WTC11 (cell line): ENCODE results near the gene CD93. TPM values are rescaled to one million over a fixed set of nuclear protein-coding genes. Genes with fewer than 3 reads are reported as not detected.

Source experiments
- ATAC-seq: fragments of 200-7000 bp; cut with Tn5 transposase; 2 replicates; pipeline ENCODE4 v1.10.0; 2021; ENCODE audit warnings: mild to moderate bottlenecking, moderate library complexity
- CTCF ChIA-PET: fragments of 300-600 bp; sonication (Branson Sonifier 250); formaldehyde crosslinking; loops from one replicate; lab custom pipeline; 2021; ENCODE audit warnings: antibody characterized with exemption; lab: Charles Lee
- POLR2A ChIA-PET: fragments of 350-600 bp; sonication (Branson Sonifier 250); formaldehyde crosslinking; loops from one replicate; lab custom pipeline; 2021; ENCODE audit warnings: antibody characterized with exemption; lab: Charles Lee
- DNase-seq: peaks from one replicate; pipeline ENCODE4 v3.0.0; 2021; ENCODE audit warnings: low spot score
- H3K27ac Mint-ChIP-seq: 2 replicates; pipeline ENCODE4 v1.8.0; 2021; ENCODE audit warnings: mixed read lengths
- H3K27me3 Mint-ChIP-seq: 2 replicates; pipeline ENCODE4 v1.8.0; 2021; ENCODE audit warnings: low read depth, mild to moderate bottlenecking, moderate library complexity, mixed read lengths
- H3K36me3 Mint-ChIP-seq: 2 replicates; pipeline ENCODE4 v1.8.0; 2021; ENCODE audit warnings: mixed read lengths
- H3K4me1 Mint-ChIP-seq: 2 replicates; pipeline ENCODE4 v1.8.0; 2022; ENCODE audit warnings: mixed read lengths
- H3K4me3 Mint-ChIP-seq: 2 replicates; pipeline ENCODE4 v1.8.0; 2021; ENCODE audit warnings: mild to moderate bottlenecking, moderate library complexity, mixed read lengths
- H3K9me3 Mint-ChIP-seq: 2 replicates; pipeline ENCODE4 v1.8.0; 2021; ENCODE audit warnings: mixed read lengths
- ATF3 ChIP-seq: sonication (generic); formaldehyde crosslinking; conservative IDR thresholded peaks from 2 replicates; pipeline ENCODE4 v1.8.1; 2022; ENCODE audit warnings: mild to moderate bottlenecking, missing genetic modification reagents
- CREB1 ChIP-seq: sonication (generic); formaldehyde crosslinking; IDR thresholded peaks from 2 replicates; pipeline ENCODE4 v1.8.0; 2023; ENCODE audit warnings: mild to moderate bottlenecking, missing genetic modification reagents
- CTCF ChIP-seq: fragments of 200-600 bp; IDR thresholded peaks from 2 replicates; pipeline ENCODE4 v1.8.0; 2022; ENCODE audit warnings: antibody characterized with exemption
- E2F5 ChIP-seq: sonication (generic); formaldehyde crosslinking; IDR thresholded peaks from 2 replicates; pipeline ENCODE4 v1.8.1; 2022; ENCODE audit warnings: mild to moderate bottlenecking, moderate library complexity, missing genetic modification reagents
- GABPB1 ChIP-seq: sonication (generic); formaldehyde crosslinking; IDR thresholded peaks from 2 replicates; pipeline ENCODE4 v1.8.1; 2023; ENCODE audit warnings: mild to moderate bottlenecking, missing genetic modification reagents
- HMGXB4 ChIP-seq: sonication (generic); formaldehyde crosslinking; IDR thresholded peaks from 2 replicates; pipeline ENCODE4 v1.8.1; 2023; ENCODE audit warnings: mild to moderate bottlenecking, moderate library complexity, missing genetic modification reagents
- MXD4 ChIP-seq: fragments of 250-450 bp; sonication (Bioruptor Pico); IDR thresholded peaks from 2 replicates; pipeline ENCODE4 v1.8.0; 2021; ENCODE audit warnings: mild to moderate bottlenecking, moderate library complexity, borderline replicate concordance
- PRDM15 ChIP-seq: sonication (generic); formaldehyde crosslinking; IDR thresholded peaks from 2 replicates; pipeline ENCODE4 v1.8.0; 2022; ENCODE audit warnings: missing genetic modification reagents
- SOX15 ChIP-seq: fragments of 250-450 bp; sonication (Bioruptor Pico); IDR thresholded peaks from 2 replicates; pipeline ENCODE4 v1.9.0; 2021; ENCODE audit warnings: mild to moderate bottlenecking
- TEAD1 ChIP-seq: sonication (generic); formaldehyde crosslinking; IDR thresholded peaks from 2 replicates; pipeline ENCODE4 v1.8.0; 2022; ENCODE audit warnings: mild to moderate bottlenecking, missing genetic modification reagents
- TP53 ChIP-seq: sonication (generic); formaldehyde crosslinking; IDR thresholded peaks from 2 replicates; pipeline ENCODE4 v1.8.1; 2023; ENCODE audit warnings: mild to moderate bottlenecking, missing genetic modification reagents
- USF2 ChIP-seq: sonication (generic); formaldehyde crosslinking; IDR thresholded peaks from 2 replicates; pipeline ENCODE4 v1.8.1; 2023; ENCODE audit warnings: mild to moderate bottlenecking, missing genetic modification reagents, moderate library complexity
- ZNF121 ChIP-seq: sonication (generic); formaldehyde crosslinking; IDR thresholded peaks from 2 replicates; pipeline ENCODE4 v1.8.0; 2023; ENCODE audit warnings: missing genetic modification reagents
- ZNF281 ChIP-seq: sonication (generic); formaldehyde crosslinking; IDR thresholded peaks from 2 replicates; pipeline ENCODE4 v1.8.0; 2023; ENCODE audit warnings: mild to moderate bottlenecking, missing genetic modification reagents
- ZNF396 ChIP-seq: fragments of 250-450 bp; sonication (Bioruptor Pico); IDR thresholded peaks from 2 replicates; pipeline ENCODE4 v1.8.0; 2021; ENCODE audit warnings: mild to moderate bottlenecking, moderate library complexity, borderline replicate concordance
- ZNF416 ChIP-seq: fragments of 250-450 bp; sonication (Bioruptor Pico); IDR thresholded peaks from 2 replicates; pipeline ENCODE4 v1.9.0; 2021; ENCODE audit warnings: mild to moderate bottlenecking, inconsistent platforms
- ZNF512 ChIP-seq: sonication (generic); formaldehyde crosslinking; IDR thresholded peaks from 2 replicates; pipeline ENCODE4 v1.8.1; 2022; ENCODE audit warnings: missing genetic modification reagents, borderline replicate concordance
- total RNA-seq: library from RNA; stranded (reverse); gene quantifications from 3 replicates; pipeline ENCODE4 v1.2.3, GENCODE V29; 2021

CD93 gene
- total RNA-seq, 1 experiment from 2014 or later, result 0.09 TPM

- DNase-seq, result peak; percentile 40
- H3K27me3 Mint-ChIP-seq, result no peaks in the 10 kb centered on the region; the same call in 1 of the 2 replicates
Observed at GRCh38 chr20:23082846-23083552, 3.1 kb downstream of the CD93 start.

GRCh38 chr20:23081263-23081819 is 4.8 kb downstream of the CD93 start:
- ATAC-seq (no peak), DNase-seq (no peak)
- Mint-ChIP-seq H3K27me3 (no peaks in the 10 kb centered on the region; the same call in 1 of the 2 replicates), H3K4me1 (peaks cover 29% of the 10 kb centered on the region), H3K9me3 (no peaks in the 10 kb centered on the region), H3K4me3 (no peak overlapping the region), H3K36me3 (no peaks in the 10 kb centered on the region), H3K27ac (no peak overlapping the region)
- TF ChIP-seq SOX15 (CRISPR knock-in tag) (no peak), ZNF281 (CRISPR knock-in tag) (no peak), CTCF (no peak), HMGXB4 (no peak), ZNF121 (CRISPR knock-in tag) (no peak), TEAD1 (CRISPR knock-in tag) (no peak), ATF3 (CRISPR knock-in tag) (no peak), PRDM15 (CRISPR knock-in tag) (no peak), TP53 (CRISPR knock-in tag) (no peak), ZNF416 (no peak), ZNF396 (no peak), CREB1 (CRISPR knock-in tag) (no peak), MXD4 (CRISPR knock-in tag) (no peak), E2F5 (CRISPR knock-in tag) (no peak)
- ChIA-PET POLR2A (no interaction called here), CTCF (no interaction called here)

More at GRCh38 chr20:23082846-23083552, 3.1 kb downstream of the CD93 start:
- POLR2A ChIA-PET, result no interaction called here
- Mint-ChIP-seq H3K36me3 (no peaks in the 10 kb centered on the region), H3K4me1 (peaks cover 33% of the 10 kb centered on the region), H3K4me3 (no peak overlapping the region), H3K27ac (no peak overlapping the region), H3K9me3 (no peaks in the 10 kb centered on the region)
- TF ChIP-seq ZNF512 (CRISPR knock-in tag), result no peak
- no peak for TF ChIP-seq GABPB1 (CRISPR knock-in tag)
- no peak for TF ChIP-seq USF2 (CRISPR knock-in tag)
- CTCF ChIA-PET, result interaction anchor here (0.6 to 1.0 kb wide), 5 partner anchors 21 to 341 kb away, joined by 3 to 6 read pairs (median 4); no protein-coding TSS in a partner anchor
- peak; percentile 76 for ATAC-seq
